GM19043 (cell line): ENCODE results near the gene ANLN.
"Not testable (repeated sequence)": the region's sequence is repeated elsewhere in the genome, so short reads cannot be mapped to it uniquely, and the experiment has no call there.

ENCODE experiments used
- ATAC-seq: cut with Tn5 transposase; IDR thresholded peaks from one replicate; pipeline ENCODE4 v1.9.1; 2021; ENCODE audit warnings: low read depth; ENCODE audit not compliant: unreplicated experiment

ANLN gene

DNA sequence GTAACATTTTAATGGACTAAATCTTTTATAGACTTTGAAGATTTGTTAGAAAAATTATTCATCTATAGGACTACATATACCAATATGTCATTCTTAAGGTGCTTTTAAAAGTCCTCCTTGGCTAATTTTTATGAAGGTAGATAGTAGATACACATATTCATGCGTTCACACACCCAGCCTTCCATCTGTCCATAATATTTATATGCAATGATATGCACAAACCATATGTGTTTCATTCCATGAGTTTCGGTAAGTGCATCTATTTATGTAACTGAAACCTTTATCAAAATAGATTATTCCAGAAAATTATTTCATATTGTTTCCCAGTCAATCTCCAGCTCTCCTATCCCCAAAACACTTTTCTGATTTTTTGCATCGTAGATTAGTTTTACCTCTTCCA, 101.7 kb downstream of the ANLN start:
- ATAC-seq, result no peak

DNA sequence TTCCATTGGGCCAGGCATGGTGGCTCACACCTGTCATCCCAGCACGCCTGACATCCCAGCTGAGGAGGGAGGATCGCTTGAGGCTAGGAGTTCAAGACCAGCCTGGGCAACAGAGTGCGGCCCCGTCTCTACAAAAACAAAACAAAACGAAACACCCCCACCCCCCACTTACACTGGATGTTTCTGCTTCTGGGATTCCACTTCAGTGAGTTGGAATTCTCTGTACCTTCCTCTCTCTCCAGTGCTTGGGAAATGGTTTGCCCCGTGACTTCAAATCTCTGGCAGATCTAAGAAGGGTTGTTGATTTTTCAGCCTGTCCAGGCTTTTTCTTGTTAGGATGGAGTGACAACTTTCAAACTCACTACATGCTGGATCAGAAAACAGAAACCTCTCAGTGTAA, 106.9 kb downstream of the ANLN start:
- ATAC-seq, result no peak

DNA sequence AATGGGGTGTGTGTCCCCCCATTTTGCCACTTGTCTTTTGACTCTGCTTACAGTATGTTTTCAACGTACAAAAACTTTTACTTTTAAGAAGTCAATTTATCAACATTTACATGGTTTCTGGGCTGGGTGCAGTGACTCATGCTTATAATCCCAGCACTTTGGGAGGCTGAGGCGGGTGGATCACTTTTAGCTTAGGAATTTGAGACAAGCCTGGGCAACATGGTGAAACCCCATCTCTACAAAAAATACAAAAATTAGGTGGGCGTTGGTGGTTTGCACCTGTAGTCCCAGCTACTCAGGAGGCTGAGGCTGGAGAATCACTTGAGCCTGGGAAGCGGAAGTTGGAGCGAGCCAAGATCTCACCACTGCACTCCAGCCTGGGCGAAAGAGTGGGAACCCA, 107.5 kb downstream of the ANLN start:
- not testable (repeated sequence) for ATAC-seq

DNA sequence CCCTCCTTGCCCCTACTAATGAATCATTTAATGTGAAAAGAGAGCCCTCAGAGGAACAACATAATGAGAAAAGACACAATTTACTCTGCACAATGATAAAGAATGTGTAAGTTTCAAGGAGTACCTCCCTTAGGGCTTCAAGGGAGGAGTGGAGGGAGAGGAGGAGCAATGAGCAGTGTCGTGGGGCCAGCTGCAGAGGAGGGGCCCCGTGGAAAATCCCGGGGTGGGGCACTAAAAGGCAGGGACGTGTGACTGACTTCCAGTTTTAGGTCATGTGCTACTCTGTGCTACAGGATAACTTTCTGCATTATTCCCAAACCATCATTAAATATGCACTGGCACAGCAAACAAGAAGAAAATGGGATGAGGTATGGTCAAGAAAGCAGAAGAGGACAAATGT, 108.1 kb downstream of the ANLN start:
- ATAC-seq, result no peak
